NCI-H1694 (cell line): ENCODE measurements around the gene PKLR.
"Not testable (repeated sequence)": the region's sequence is repeated elsewhere in the genome, so short reads cannot be mapped to it uniquely, and the experiment has no call there.

ENCODE experiments used
- DNase-seq: peaks from one replicate; lab custom pipeline; 2025; lab: John Stamatoyannopoulos, UW

PKLR gene

DNA sequence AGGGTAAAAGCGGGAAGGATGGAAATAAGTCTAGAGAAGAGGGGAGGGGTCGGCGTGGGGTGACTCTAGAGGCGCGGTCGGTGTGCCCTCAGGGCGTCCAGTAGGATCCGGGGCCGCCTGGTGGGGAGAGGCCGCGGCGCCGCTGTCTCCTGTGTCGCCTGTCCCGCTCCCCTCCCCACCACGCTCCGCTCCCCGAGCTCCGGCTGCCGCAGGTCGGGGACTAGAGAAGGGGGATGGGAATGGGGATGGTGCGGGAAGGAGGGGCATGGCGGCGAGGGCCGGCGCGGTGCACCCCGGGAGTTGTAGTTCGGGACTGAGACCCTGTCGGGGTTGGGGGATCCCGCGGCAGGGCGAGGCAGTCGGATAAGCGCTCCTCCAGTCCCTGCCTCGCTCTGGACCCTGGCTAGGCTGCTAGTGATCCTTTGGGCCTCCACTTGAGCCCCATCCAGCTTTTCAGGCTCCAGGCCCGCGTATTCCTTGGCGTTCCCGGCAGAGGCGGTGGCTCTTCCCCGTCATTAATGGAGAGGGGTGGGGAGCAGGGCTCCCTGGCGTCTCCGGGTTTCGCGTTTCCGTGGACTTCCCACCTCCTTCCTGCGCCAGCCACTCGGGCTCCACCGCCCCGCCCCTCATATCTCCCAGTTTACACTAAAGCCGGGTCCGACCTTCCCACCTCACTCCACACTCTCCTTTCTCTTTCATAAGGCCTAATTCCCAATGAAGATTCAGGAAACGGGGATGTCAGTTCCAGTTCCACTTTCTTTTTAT lies 45.8 kb downstream of the PKLR start, which contains the start of gene ENTREP3:
ENTREP3 (minus strand) TSS at position 241 of the 765 bp plus-strand sequence. CDS start 606 bp downstream, outside the sequence.
- DNase-seq: peak; percentile 94

DNA sequence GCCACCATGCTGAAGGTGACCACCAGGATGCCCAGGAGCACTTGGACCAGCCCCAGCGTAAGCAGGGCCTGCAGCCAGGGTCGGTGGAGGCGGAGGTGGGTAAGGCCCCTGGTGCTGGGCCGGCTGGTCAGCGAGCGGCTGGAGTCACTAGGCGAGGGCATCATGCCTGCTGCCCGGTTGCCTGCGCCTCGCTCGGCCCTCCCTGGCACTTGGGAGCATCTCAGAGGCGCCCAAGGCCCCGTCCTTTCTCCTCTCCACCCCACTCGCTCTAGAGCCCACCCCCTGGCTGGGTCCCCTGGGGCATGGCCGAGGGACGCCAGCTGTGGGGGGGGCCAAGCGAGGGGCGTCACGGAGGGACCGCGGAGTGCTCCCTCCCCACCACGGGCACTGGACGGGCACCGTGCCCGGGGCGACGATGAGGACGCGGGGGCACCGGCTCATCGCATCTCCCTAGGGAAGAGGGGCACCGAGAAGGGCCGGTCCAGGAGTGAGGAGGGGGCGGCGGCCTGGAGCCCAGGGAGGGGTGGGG lies 46.5 kb downstream of the PKLR start:
- no peak for DNase-seq

DNA sequence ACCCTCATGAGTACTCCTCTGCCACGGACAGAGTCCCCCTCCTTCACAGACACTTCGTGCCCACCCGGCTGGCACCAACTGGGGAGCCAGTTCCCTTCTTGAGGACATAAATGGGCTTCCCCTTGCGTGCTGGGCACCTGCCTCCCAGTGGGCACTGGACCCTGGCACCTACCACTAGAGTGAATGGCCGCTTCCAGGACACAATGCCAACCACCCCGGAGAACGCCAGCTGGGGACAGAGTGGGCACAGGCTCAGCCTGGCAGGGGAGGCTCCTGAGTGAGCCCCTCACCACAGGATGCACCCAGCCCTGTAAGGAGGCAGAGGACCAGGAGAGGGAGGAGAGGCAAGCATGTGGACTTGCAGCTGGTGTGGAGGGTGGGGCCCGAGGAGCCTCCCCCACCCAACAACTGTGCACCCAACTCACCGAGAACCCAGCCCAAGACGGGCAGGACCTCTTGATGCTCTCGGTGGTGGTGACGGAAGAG lies 47.0 kb downstream of the PKLR start:
- no peak for DNase-seq

DNA sequence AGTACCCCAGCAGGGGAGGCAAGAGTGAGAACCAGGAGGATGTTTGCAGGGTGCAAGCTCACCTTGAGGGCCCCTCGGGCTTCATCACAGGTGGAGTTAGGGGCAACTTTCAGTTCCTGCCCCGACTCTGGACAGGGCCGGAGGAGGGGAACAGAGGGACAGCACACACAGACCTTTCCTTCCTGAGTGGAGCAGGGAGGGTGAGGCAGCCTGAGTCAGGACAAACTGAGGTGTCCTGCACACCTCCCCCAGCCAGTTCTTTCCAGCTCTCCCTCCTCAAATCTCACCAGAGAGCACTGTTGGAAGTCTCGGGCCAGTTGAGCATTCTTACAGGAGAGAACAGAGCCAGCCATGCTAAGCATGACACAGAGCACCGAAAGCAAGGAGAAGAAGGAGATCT lies 47.4 kb downstream of the PKLR start:
- no peak for DNase-seq

DNA sequence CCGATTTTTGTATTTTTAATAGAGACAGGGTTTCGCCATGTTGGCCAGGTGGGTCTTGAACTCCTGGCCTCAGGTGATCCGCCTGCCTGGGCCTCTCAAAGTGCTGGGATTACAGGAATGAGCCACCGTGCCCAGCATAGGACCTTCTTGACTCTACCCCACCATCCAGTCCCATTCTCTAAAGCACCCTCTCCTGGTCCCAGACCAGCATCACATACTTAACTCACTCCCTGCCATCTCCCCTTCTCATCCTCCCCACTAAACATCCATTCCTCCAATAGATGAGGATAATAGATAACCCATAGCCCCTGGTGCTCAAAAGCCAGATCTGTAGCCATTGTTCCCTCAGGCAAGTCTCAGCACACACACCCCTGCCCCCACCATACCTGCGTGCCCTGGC lies 48.0 kb downstream of the PKLR start:
- no peak for DNase-seq

DNA sequence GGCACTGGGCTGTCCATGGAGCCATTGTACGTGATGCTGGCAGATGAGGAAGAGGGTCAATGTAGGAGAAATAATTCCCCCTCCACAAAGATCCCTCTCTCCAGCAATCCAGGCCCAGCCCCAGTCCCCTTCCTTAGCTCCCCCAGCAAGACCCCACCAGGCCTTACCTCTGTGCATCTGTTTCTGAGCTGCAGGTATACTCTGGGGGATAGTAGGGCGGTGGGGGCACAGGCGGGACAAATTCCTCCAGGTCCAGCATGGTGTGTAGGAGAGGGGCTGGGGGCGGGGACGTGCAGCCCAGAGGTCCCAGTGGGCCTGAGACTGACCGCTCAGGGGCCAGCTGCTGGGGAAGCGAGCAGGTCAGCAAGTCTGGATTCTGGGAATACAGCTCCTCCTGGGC lies 49.7 kb downstream of the PKLR start:
- no peak for DNase-seq

DNA sequence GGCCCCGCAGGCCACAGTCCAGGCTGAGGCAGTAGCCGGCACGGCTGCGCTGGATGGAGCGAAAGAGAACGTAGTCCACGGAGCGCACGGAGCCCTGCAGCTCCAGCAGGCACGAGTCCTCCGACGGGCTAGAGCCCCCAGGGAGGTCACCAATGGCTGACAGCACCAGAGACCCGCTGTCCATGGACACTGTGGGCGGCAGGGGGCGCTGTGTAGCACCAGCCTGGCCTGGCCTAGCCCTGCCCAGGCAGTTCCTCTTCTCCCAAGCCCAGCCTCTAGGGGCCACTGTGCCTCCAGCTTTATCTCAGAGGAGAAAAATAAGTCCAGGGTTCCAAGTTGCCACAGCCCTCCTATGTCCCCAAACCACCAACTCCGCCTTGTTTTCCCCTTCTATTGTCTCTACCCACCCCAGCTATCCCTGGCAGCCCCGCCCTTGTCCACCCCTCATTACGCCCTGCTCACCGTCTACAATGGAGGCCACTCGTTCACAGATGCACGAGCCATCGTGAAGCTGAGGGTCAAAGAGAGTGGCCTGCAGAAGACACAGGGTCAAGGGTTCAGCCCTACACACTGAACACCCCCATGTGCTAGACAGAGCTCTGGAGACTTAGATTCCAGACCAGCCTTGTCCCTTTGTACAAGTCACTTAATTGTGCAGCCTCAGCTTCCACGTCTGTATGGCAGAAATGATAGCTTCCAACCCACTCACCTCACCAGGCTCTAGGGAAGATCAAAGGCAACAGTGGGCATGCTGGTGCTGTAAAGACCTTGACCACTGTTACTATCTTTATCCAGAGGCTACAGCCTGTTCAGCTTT lies 50.4 kb downstream of the PKLR start:
- DNase-seq: peak; percentile 99

DNA sequence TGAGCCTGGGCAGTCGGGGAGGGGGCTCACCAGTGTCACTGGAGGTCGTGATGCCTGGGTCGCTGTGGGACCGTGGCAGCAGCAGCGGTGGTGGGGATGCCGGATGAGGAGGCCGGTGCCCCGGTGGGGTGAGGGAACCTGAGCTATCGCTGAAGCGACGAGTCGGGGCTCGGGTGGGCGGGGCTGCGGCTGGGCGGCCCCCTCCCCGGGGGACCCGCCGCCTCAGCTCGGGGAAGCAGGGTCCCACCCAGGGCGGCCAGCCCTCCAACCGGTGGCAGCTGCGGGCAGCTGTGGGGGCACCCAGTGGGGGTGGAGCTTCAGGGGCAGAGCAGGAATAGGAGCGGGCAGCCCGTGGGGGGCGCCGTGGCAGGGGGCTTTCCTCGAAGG lies 51.0 kb downstream of the PKLR start:
- peak; percentile 75 for DNase-seq

DNA sequence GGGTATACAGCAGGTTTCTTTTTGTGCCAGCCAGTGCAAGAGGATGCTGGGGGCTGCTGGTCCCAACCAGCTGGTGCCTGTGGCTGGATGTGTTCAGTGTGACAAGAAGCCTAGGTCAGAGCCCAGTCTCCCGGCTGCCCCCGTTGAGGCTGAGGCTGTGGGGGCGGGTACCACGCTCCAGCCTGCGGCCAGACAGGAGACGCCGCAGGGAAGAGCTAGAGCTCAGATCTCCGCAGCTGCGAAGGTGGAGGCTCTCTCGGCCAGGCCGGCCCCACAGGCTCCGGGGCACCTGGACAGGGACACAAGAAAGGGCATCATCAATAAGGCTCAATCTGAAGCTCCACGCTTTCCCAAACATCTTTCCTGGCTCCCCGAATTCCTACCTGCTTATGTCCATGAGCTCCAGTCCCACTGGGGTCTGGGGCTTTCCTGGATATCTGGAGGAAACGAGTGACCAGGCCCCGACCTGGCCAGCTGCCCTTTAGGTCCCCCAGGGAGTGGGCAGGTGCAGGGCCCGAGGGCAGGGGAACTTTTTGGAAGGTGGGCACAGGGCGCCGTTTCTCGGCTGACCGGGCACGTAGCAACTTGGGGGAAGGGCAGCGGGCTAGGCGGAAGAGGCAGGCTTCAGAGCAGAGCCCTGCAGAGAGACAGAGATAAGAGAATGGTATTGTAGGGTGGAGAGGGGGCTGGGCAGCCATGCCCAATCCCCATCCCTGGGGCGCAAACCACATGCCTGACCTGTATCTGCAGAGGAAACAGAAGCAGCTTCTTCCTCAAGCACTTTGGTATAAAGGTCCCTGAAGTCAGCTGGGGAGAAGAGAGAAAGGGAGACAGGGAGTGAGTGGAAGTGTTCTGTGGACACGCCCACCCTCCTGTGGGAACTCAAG lies 53.3 kb downstream of the PKLR start:
- no peak for DNase-seq

DNA sequence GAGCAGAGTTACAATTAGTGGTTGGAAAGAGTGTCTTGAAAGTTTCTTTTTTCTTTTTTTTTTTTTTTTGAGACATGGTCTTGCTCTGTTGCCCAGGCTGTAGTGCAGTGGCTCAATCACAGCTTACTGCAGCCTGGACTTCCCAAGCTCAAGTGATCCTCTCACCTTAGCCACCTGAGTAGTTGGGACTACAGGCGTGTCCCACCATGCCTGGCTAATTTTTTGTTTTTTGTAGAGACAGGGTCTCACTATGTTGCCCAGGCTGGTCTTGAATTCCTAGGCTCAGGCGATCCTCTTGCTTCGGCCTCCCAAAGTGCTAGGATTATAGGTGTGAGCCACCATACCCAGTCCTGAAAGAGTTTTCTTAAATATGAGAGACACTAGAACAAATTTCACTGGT lies 54.4 kb downstream of the PKLR start:
- not testable (repeated sequence) for DNase-seq

DNA sequence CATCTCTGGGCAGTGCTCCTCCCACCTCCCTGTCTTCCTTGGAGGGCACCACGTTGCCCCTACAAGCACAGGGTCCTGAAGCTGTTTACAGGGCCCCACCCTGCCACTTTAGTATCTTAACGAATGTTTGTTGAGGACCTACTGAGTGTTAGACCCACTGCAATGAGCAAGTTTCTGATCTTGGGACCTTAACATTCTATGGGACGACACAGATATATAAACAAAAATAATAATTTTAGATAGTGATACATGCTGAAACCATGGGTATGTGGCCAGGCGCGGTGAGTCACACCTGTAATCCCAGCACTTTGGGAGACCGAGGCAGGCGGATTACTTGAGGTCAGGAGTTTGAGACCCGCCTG lies 56.1 kb downstream of the PKLR start:
- DNase-seq: no peak

DNA sequence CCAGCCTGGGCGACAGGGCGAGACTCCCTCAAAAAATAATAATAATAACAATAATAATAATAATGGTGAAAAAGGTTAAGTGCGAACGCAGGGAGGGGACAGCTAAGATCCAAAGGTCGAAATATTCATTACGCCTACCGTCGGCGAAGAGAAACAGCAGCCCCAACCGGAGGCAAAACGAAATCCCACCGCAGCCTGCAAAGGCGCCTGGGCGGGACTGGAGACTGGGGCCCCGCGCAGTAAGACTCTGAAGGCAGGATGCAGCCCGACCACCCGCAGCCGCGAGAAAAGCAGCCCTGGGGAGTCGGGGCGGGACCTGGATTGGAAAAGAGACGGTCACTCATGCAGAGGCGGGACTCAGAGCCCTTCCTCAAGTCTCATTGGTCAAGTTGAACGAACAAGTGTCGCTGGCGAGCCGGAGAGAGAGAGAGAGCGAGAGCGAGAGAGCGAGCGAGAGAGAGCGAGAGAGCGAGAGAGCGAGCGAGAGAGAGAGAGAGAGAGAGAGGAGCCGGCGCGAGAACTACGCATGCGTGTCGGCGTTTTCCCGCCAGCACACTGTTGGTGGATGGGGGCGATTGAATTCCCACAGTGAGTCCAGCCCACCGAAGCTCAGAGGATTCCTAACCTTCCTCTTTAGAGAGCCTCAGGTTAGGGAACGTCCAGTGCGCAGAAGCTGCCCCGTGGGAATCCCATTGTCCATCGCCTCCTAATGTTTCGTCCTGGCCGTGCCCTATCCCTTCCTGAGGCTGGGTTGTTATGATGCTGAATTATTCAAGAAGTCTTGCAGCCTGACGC lies 56.7 kb downstream of the PKLR start:
- DNase-seq: peak; percentile 100

DNA sequence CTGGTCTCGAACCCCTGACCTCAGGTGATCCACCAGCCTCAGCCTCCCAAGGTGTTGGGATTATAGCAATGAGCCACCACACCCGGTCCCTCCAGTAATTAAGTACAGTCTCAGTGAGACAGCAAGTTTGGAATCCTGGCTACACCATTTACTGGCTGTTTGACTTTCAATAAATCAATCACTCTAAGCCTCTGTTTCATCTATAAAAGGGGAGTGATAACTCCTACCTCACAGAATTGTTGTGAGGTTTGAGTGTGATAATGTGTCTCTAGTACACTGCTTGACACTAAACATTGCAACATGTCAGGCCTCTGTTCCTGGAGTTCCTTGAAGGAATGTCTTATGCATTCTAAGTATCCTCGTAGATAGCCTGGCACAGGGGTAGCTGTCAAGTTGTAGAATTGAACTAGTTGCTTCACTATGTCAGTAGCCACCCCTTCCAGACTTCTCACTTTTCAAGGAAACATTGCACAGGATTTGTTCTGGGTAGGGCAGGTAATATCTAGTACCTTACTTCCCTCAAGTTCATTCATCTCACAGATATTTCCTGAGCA lies 58.4 kb downstream of the PKLR start:
- no peak for DNase-seq

DNA sequence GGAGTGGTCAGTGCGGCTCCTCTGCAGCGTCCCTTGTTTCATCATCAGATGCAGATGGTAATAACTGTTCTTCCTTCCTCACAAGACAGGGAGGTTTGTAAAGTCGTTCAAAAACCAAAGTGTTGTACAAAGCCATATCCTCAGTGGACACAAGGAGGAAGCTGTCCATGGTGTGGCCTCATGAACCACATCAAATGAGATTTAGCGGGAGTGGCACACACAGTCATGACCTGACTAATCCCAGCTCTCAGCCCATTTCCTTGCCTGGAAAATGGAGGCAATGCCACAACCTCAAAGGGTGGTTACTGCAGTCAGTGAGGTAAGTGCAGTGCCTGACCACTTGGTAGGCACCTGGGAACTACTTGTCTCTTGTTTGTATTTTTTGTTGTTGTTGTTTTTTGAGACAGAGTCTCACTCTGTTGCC lies 59.4 kb downstream of the PKLR start:
- no peak for DNase-seq

DNA sequence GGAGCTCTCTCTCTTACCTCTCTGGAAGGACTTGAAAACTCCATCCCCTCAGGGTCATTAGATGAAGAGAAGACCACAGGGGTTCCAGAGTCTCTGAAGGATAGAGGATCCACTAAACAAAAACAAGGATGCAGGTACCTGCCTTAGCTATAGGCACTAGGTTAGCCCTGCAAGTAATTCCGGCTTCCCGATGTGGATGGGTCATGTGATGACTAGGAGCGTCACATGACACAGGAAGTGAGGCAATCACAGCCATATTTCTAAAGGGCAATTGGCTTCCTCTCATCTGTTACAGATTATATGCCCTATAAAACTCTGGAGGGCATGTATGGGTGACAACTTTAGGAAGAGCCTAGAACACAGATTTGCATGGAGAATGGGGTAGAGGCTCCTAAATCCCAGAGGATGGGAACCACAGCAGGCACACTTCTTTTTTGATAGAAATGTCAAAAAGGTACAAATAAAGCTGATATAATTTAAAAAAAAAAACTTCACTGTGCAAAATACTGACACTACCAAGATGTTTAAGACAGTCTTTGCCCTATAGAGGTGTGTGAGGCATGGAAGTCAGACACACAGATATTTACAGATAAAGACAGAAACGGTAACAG lies 60.1 kb downstream of the PKLR start:
- DNase-seq: peak; percentile 89
